Measurements from ENCODE around the gene TMTC3. TPM values are rescaled to one million over a fixed set of nuclear protein-coding genes. Genes with fewer than 3 reads are reported as not detected.

The TMTC3 gene
- polyA plus RNA-seq, 2 of the 4 experiments (the other 2 are of a cell fraction) = 12.0 to 34.9 TPM

DNA sequence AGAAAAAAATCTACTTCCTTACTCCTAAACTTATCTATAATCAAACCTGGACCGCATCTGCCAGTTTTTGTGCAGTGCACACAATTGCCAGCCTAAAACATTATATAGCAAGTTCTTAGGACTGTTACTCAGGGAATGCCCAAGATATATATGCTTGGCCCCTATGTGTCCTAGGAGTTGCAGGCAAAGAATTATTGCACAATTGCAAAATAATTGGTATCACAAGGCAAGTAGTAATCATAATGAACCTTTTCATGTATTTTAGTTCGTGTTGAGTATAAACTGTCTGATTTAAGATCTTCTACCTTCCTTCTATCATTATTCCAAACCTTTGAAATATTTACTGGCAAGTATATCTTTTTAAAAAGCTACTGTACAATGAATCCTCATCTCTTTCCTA, 45.5 kb downstream of the TMTC3 start:
- H3K27ac ChIP-seq = no peak overlapping the region

DNA sequence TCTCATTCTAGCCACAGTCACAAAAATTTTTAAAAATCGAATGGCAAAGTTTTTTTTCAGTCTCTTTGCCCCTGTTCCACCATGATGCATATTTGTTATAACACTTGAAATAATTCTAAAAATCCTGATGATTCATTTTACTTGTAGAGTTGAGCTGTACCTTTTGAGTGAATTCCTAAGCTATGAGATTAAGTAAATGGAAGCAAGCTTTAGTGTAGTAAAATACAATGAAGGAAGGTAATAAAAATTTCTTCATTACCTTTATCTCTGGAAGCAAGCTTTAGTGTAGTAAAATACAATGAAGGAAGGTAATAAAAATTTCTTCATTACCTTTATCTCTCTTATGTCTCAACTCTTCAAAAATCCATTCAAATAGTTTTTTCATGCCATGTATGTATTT, 46.1 kb downstream of the TMTC3 start:
- H3K4me1 ChIP-seq = peaks cover 4% of the 10 kb centered on the region; the same call in 1 of the 3 replicates
- FAIRE-seq = no peak
- CTCF ChIA-PET = no interaction called here
- no peaks in the 10 kb centered on the region for H3K9me3 ChIP-seq
- no peak overlapping the region for H3K27ac ChIP-seq
- 38% methylated on average over 1 of the region's 1 CpG for WGBS (ENCODE audit: missing lambda C conversion rate)
- DNase-seq (ENCODE audit: low read depth in 1 of 2, low spot score in 1 of 2) = no peak
- no peak for ATAC-seq
- H3K4me2 ChIP-seq = no peak overlapping the region
- POLR2A ChIA-PET = no interaction called here
- H3K4me3 ChIP-seq = no peak overlapping the region
- no peak for TF ChIP-seq FOXS1 (CRISPR knock-in tag; IDR thresholded peaks at IDR 0.05)
- no peak for TF ChIP-seq CBX8 (IDR thresholded peaks at IDR 0.05)
- TF ChIP-seq FOSB (CRISPR knock-in tag; IDR thresholded peaks at IDR 0.05) = no peak
- TF ChIP-seq, protein P1, sequence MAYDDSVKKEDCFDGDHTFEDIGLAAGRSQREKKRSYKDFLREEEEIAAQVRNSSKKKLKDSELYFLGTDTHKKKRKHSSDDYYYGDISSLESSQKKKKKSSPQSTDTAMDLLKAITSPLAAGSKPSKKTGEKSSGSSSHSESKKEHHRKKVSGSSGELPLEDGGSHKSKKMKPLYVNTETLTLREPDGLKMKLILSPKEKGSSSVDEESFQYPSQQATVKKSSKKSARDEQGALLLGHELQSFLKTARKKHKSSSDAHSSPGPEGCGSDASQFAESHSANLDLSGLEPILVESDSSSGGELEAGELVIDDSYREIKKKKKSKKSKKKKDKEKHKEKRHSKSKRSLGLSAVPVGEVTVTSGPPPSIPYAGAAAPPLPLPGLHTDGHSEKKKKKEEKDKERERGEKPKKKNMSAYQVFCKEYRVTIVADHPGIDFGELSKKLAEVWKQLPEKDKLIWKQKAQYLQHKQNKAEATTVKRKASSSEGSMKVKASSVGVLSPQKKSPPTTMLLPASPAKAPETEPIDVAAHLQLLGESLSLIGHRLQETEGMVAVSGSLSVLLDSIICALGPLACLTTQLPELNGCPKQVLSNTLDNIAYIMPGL (CRISPR knock-in tag; IDR thresholded peaks at IDR 0.05; ENCODE audit: borderline replicate concordance) = no peak
- TF ChIP-seq, protein P2, sequence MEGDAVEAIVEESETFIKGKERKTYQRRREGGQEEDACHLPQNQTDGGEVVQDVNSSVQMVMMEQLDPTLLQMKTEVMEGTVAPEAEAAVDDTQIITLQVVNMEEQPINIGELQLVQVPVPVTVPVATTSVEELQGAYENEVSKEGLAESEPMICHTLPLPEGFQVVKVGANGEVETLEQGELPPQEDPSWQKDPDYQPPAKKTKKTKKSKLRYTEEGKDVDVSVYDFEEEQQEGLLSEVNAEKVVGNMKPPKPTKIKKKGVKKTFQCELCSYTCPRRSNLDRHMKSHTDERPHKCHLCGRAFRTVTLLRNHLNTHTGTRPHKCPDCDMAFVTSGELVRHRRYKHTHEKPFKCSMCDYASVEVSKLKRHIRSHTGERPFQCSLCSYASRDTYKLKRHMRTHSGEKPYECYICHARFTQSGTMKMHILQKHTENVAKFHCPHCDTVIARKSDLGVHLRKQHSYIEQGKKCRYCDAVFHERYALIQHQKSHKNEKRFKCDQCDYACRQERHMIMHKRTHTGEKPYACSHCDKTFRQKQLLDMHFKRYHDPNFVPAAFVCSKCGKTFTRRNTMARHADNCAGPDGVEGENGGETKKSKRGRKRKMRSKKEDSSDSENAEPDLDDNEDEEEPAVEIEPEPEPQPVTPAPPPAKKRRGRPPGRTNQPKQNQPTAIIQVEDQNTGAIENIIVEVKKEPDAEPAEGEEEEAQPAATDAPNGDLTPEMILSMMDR (IDR thresholded peaks at IDR 0.05) = no peak
- no peak for TF ChIP-seq RNF2 (IDR thresholded peaks at IDR 0.05; ENCODE audit: borderline replicate concordance, low read depth)
- no peak for TF ChIP-seq EHF (CRISPR knock-in tag; IDR thresholded peaks at IDR 0.05)
- TF ChIP-seq JUN (IDR thresholded peaks at IDR 0.05) = no peak
- TF ChIP-seq NR3C1 (IDR thresholded peaks at IDR 0.05) = no peak
- no peak for TF ChIP-seq RAD21 (conservative IDR thresholded peaks at IDR 0.05 in 1 of 2, IDR thresholded peaks at IDR 0.05 in 1 of 2)
- no peak for TF ChIP-seq EHMT2 (IDR thresholded peaks at IDR 0.05; ENCODE audit: low read depth)

More for the DNA sequence above, 45.5 kb downstream of the TMTC3 start:
- POLR2A ChIA-PET = no interaction called here
- Histone ChIP-seq H3K4me3 (no peak overlapping the region), H3K9me3 (no peaks in the 10 kb centered on the region), H3K4me1 (peaks cover 4% of the 10 kb centered on the region; the same call in 1 of the 3 replicates), H3K4me2 (no peak overlapping the region)
- no peak for ATAC-seq
- WGBS (ENCODE audit: missing lambda C conversion rate) = 88% methylated on average over 2 of the region's 2 CpGs
- CTCF ChIA-PET = no interaction called here
- peak; percentile 12 to 53; a peak in 3 of 4 replicates for TF ChIP-seq CEBPB (IDR thresholded peaks at IDR 0.05)
- no peak for TF ChIP-seq MYC (IDR thresholded peaks at IDR 0.05; ENCODE audit: borderline replicate concordance, low read length)
- no peak for FAIRE-seq
- DNase-seq (ENCODE audit: low read depth in 1 of 2, low spot score in 1 of 2) = no peak

DNA sequence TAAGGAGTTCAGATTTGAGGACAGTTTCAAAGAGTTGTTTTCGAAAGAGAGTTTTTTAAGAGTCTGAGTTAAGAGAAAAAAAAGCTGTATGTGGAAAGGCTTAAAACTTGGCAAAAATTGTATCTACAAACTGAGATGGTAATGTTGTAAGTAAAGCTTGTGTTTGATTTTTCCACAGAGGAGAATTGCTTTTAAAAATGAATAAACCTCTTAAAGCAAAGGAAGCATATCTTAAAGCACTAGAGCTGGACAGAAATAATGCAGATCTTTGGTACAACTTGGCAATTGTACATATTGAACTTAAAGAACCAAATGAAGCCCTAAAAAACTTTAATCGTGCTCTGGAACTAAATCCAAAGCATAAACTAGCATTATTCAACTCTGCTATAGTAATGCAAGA, 50.3 kb downstream of the TMTC3 start:
- peaks cover 4% of the 10 kb centered on the region; the same call in 1 of the 3 replicates for H3K4me1 ChIP-seq
- ATAC-seq (no peak), DNase-seq (ENCODE audit: low read depth in 1 of 2, low spot score in 1 of 2) (no peak), FAIRE-seq (no peak)
- no peak overlapping the region for H3K27ac ChIP-seq
- WGBS (ENCODE audit: missing lambda C conversion rate) = 91% methylated on average over 2 of the region's 2 CpGs
- POLR2A ChIA-PET = no interaction called here
- no peak overlapping the region for H3K4me3 ChIP-seq
- no peak overlapping the region for H3K4me2 ChIP-seq
- H3K9me3 ChIP-seq = no peaks in the 10 kb centered on the region
- CTCF ChIA-PET = no interaction called here
- TF ChIP-seq CHD4 (IDR thresholded peaks at IDR 0.05; ENCODE audit: borderline replicate concordance) (no peak), JUN (IDR thresholded peaks at IDR 0.05) (no peak), FOSB (CRISPR knock-in tag; IDR thresholded peaks at IDR 0.05) (no peak), ZSCAN20 (CRISPR knock-in tag; IDR thresholded peaks at IDR 0.05) (no peak), EHMT2 (IDR thresholded peaks at IDR 0.05; ENCODE audit: low read depth) (no peak), ZC3H11A (IDR thresholded peaks at IDR 0.05) (no peak), POLR2A (IDR thresholded peaks at IDR 0.05; ENCODE audit: low read length) (no peak), HOXA7 (CRISPR knock-in tag; IDR thresholded peaks at IDR 0.05) (no peak), ESRRA (IDR thresholded peaks at IDR 0.05; ENCODE audit: borderline replicate concordance, low read length) (no peak), FOSL2 (IDR thresholded peaks at IDR 0.05) (no peak), FOSL2 (CRISPR knock-in tag; IDR thresholded peaks at IDR 0.05) (no peak)
- TF ChIP-seq, protein P3, sequence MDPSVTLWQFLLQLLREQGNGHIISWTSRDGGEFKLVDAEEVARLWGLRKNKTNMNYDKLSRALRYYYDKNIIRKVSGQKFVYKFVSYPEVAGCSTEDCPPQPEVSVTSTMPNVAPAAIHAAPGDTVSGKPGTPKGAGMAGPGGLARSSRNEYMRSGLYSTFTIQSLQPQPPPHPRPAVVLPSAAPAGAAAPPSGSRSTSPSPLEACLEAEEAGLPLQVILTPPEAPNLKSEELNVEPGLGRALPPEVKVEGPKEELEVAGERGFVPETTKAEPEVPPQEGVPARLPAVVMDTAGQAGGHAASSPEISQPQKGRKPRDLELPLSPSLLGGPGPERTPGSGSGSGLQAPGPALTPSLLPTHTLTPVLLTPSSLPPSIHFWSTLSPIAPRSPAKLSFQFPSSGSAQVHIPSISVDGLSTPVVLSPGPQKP (IDR thresholded peaks at IDR 0.05; ENCODE audit: low read depth, low read length) = no peak
- TF ChIP-seq, protein P4, sequence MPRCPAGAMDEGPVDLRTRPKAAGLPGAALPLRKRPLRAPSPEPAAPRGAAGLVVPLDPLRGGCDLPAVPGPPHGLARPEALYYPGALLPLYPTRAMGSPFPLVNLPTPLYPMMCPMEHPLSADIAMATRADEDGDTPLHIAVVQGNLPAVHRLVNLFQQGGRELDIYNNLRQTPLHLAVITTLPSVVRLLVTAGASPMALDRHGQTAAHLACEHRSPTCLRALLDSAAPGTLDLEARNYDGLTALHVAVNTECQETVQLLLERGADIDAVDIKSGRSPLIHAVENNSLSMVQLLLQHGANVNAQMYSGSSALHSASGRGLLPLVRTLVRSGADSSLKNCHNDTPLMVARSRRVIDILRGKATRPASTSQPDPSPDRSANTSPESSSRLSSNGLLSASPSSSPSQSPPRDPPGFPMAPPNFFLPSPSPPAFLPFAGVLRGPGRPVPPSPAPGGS (IDR thresholded peaks at IDR 0.05) = no peak
- TF ChIP-seq, protein P5, sequence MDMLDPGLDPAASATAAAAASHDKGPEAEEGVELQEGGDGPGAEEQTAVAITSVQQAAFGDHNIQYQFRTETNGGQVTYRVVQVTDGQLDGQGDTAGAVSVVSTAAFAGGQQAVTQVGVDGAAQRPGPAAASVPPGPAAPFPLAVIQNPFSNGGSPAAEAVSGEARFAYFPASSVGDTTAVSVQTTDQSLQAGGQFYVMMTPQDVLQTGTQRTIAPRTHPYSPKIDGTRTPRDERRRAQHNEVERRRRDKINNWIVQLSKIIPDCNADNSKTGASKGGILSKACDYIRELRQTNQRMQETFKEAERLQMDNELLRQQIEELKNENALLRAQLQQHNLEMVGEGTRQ (IDR thresholded peaks at IDR 0.05) = no peak
- TF ChIP-seq, protein P6, sequence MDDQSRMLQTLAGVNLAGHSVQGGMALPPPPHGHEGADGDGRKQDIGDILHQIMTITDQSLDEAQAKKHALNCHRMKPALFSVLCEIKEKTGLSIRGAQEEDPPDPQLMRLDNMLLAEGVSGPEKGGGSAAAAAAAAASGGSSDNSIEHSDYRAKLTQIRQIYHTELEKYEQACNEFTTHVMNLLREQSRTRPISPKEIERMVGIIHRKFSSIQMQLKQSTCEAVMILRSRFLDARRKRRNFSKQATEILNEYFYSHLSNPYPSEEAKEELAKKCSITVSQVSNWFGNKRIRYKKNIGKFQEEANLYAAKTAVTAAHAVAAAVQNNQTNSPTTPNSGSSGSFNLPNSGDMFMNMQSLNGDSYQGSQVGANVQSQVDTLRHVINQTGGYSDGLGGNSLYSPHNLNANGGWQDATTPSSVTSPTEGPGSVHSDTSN (IDR thresholded peaks at IDR 0.05) = no peak

All from A549 (cell line).